Measurements from ENCODE around the gene PTTG1IP.

The PTTG1IP gene

DNA sequence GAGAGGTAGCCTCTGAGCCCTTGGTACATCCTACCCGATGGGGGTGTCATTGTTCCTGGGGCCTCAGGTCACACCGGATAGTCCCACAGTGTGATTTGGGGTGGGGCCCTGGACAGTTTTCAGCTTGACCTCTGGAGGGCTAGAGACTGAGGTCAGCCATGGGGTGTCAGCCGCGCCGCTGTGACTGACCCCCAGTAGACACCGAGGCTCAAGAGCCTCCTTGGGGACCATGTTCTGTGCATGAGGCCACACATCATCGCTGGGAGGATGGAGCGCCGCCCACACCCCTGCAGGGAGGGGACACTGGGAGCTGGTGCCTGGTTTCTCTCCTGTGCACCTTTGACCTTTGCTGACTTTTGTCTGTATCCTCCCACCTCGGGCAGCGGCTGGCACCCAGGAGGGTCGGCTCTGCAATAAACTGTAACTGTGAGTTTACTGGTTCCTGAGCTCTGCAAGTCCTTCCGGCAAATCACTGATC, 24.6 kb upstream of the PTTG1IP start:
- DNase-seq (ENCODE audit: extremely low read depth in 1 of 2, low read depth in 1 of 2) = no peak

DNA sequence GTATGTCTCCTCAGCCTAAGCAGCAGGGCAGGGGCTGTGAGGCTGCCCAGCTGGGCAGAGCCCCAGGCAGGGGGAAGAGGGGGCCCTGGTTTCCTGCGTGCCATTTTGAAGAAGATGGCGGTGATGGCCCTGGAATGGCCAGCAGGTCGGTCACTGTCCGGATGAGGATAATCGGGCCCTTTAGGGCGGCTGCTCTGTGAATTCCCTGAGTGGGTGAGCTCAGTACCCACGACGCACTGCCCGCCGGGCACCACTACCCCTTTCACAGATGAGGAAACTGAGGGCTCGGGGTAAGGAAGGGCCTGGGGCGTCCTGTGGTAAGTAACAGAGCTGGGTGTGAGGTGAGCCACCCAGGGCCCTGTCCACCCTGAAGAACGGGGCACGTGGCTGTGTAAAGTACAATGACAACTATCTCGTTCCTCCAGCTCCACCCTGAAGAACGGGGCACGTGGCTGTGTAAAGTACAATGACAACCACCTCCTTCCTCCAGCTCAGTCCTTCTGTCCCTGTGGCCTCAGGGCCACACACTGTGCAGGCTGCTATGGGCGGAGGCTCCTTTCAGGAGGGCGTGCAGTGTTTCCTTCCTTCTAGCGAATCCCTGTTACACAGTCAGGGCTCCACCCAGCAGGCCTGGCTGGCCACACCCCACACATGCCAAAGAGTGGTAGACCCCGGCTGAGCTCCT, 24.0 kb upstream of the PTTG1IP start:
- DNase-seq (ENCODE audit: extremely low read depth in 1 of 2, low read depth in 1 of 2) = no peak

GRCh38 chr21:44896561-44897286, 23.2 kb upstream of the PTTG1IP start:
- DNase-seq (ENCODE audit: extremely low read depth in 1 of 2, low read depth in 1 of 2) = no peak

GRCh38 chr21:44895859-44896258, 22.4 kb upstream of the PTTG1IP start:
- DNase-seq (ENCODE audit: extremely low read depth in 1 of 2, low read depth in 1 of 2) = no peak

DNA sequence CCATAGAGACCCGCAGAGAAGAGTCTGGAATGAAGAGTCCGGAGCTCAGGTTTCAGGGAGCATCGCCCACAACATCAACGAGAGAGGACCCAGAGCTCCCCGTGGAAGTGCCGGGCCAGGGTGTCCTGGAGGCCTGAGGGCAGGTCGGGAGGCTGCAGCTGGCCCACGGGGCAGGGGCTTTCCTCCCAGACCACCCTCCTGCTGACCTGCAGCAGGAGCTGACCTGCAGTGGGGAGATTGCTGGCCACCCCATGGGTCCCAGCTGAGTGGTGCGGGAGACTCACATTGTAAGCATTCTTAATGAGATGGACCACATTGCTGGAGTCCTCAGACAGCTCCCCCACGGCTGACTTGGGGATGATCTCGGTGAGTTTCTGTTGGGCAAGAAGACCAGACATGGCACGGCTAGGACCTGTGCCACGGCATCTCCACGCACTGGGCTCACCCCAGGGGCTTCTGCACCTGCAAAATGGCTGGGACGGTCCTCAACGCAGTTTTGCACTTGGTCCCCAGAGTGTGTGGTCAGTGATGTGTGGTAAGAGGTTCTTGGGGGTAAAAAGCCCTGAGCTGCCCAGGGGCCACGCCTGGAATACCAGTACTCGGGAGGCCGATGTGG, 21.3 kb upstream of the PTTG1IP start:
- no peak for DNase-seq (ENCODE audit: extremely low read depth in 1 of 2, low read depth in 1 of 2)

GRCh38 chr21:44893948-44894656, 20.6 kb upstream of the PTTG1IP start:
- no peak for DNase-seq (ENCODE audit: extremely low read depth in 1 of 2, low read depth in 1 of 2)

DNA sequence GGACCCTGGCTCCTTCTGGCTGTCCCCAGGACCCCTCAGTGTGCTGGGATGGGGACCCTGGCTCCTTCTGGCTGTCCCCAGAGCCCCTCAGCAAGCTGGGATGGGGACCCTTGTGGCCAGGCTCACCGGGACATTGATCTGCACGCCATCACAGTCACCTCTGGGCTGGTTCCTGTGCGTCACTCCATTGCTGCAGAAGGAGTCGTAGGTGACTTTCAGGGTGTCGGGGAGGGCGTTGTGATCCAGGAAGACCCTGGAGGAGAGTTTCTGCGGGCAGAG, 19.7 kb upstream of the PTTG1IP start:
- no peak for DNase-seq (ENCODE audit: extremely low read depth in 1 of 2, low read depth in 1 of 2)

DNA sequence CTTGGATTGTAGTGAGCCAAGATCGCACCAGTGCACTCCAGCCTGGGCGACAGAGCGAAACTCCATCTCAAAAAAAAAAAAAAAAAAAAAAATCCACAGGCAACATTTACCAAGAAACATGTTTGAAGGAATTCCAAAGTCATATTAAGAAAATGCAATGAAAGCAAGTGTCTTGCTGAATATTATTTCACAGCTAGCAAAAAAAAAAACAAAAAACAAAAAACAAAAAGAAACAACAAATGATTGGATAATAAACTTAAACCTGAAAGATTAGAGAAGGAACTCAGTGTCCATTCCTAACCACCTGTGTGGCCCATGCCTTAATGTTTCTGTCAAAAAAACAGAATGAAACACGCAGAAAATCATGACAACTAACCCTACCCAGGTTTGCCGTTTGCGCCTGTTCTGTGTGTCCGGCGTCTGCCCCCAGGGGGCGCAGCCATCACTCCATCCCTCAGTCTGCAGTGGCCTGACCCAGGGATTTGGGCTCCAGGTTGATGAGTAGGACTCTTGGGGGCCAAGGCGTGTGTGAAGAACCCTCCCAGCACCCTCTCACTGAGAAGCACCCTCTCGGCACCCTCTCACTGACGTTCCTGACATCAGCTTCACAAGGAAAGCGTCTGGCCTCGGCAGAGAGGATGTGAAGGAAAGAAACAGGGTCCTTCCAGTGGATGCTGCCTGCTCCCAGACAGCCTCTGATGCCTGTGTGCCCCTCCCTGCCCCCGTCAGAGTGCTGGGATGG, 19.2 kb upstream of the PTTG1IP start:
- DNase-seq (ENCODE audit: extremely low read depth in 1 of 2, low read depth in 1 of 2) = peak in 1 of 2 donors; percentile 70

DNA sequence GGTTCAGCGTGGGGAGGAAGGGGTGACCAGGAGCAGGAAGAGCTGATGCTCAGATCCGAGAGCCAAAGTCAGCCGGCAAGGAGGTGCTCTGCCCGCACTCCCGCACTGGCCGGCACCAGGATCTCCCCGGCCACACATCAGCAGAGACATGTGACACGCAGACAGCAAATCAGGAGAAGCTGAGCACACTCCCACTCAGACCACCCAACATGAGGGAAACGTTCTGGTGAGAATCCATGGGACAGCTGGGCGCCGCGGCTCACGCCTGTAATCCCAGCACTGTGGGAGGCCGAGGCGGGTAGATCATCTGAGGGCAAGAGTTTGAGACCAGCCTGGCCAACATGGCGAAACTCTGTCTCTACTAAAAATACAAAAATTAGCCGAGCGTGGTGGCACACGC, 18.6 kb upstream of the PTTG1IP start:
- DNase-seq (ENCODE audit: extremely low read depth in 1 of 2, low read depth in 1 of 2) = no peak

DNA sequence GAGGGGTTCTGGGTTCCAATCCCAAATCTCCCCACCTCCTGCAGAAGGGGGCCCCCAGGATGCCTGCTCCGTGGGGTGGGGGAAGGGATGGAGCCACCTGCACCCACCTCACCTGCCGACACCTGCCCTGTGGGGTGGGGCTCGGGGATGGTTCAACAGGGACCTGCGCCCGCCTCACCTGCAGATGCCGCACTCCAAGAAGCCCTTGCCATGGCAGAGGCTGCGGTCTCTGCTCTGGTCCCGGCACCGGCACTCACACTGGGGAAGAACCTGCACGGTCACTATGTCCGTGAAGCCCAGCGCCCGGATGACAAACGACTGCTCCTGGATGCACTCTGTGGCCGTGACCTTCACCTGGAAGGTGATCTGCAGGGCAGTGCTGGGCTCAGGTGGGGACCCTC, 18.1 kb upstream of the PTTG1IP start:
- DNase-seq (ENCODE audit: extremely low read depth in 1 of 2, low read depth in 1 of 2) = no peak

DNA sequence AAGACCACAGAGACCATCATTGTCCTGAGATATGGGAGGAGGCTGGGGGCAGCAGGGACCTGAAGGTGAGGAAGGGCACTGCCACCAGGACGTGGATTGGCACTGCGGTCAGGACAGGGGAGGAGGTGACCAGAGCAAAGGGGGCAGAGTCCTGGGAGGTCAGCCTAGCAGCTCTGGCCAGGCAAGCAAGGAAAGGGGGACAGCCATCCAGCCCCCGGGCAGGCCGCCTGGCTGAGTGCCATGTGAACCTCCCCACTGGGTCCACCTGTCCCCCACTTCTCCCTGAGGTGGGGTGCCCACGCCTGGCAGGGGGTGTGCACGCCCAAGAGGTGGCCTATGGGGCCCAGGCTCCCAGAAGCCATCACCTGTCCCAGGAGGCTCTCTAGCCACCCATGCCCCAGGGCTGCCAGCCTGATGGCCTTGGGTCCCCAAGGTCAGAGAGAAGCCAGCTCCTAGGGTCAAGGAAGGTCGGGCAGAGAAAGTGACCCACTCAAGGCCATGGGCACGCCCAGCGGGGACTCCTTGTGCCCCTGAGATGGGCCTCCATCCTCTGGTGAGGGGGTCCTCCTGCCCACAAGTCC, 17.6 kb upstream of the PTTG1IP start:
- DNase-seq (ENCODE audit: extremely low read depth in 1 of 2, low read depth in 1 of 2) = no peak

GRCh38 chr21:44890338-44890931, 16.9 kb upstream of the PTTG1IP start:
- no peak for DNase-seq (ENCODE audit: extremely low read depth in 1 of 2, low read depth in 1 of 2)

DNA sequence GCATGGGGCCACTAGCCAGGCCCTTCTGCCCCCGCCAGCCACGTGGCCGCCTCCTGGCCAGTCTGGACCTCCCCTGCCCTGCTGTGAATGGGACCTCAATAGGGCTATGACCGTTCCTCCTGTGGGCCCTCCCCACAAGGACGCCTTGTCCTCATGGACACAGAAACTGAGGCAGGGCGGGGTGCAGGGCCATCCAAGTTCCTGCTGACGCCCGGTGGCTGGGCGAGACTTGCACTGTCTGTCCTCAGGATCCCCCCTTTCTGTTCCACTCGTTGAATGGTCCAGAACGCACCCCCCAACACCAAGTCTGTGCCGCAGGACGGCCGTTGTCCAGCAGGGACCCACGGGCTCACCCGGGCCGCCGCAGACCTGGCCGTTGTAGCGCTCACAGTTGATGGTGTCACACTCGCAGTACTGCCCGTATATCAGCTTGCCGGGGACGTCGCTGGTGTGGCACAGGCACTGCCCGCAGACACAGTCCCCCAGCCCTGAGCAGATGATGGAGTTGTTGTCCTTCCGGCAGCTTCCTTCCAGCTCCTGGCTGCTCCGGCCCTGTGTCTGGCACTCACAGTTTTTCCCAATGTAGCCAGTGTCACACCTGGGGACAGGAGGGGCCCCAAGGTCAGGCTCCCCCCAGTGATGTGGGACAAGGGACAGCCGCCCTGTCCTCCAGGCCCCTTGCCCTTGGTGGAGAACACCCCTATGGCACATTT, 16.3 kb upstream of the PTTG1IP start:
- no peak for DNase-seq (ENCODE audit: extremely low read depth in 1 of 2, low read depth in 1 of 2)

- no peak for DNase-seq (ENCODE audit: extremely low read depth in 1 of 2, low read depth in 1 of 2)
Measured at GRCh38 chr21:44888581-44889550, 15.4 kb upstream of the PTTG1IP start.

DNA sequence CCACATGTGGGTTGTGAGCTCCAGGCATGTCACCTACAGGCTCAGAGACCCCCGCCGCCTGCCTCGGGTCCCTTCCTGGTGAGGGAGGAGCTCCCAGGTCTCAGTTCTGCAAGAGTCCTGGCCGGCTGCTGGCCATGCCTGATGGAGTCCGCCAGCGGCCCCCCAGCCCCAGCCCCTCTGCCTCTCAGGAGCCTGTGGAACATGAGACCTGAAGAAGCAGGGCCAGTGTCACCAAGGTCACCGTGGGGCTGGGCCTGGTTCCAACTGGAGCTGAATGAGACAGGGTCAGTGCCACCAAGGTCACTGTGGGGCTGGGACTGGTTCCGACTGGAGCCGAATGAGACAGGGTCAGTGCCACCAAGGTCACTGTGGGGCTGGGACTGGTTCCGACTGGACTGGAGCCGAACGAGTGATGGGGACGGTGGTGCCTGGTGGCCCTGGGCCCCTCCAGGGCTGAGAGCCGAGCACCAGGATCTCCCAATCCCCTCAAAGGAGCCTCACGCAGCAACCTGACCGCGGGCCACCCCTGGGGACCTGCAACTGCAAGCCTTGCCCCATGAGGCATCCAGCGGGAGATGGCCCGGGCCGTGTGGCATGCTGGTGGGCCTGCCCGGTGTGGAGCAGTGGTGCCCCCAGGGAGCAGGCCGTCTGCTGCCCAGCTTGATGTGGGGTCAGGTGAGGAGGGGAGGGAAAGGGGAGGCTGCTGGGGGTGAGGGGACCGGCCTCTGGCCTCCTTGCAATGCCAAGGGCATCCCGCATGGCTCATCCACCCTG, 14.5 kb upstream of the PTTG1IP start:
- no peak for DNase-seq (ENCODE audit: extremely low read depth in 1 of 2, low read depth in 1 of 2)

DNA sequence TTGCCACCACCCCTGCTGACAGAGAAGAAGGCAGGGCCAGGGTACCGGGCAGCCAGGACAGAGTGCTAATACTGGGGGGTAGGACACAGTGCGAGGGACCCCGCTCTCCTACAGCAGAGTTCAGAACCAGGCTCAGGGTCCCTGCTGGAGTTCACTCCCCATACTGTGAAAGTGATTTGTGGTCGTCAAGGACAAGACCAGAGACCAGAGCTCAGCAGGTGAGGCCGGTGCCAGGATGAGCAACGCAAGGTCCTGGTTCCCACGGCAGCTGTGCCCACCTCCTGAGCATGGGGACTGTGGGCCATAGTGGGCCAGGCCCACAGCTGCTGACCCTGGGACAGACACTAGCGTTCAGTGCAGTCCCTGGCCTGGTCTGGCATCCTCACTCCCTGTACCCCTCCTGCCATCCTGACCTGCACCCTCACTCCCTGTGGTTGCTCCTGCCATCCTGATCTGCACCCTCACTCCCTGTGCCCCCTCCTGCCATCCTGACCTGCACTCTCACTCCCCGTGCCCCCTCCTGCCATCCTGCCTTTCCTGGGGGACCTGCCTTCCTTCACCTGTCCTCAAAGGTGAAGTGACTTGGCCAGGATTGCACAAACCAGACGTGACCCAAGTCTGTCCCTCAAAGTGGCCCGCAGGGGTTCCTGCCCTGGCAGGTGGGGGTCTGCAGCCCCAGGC, 13.8 kb upstream of the PTTG1IP start:
- no peak for DNase-seq (ENCODE audit: extremely low read depth in 1 of 2, low read depth in 1 of 2)

Data from activated CD8-positive, alpha-beta memory T cell treated with anti-CD3 and anti-CD28 coated beads for 1 hour (primary cell).